HEK293T (cell line): ENCODE data around the gene APBB2.

Experiments
- ARNT ChIP-seq: fragments of 450-650 bp; IDR thresholded peaks from 2 replicates; pipeline ENCODE4 v1.6.1; 2017; ENCODE audit warnings: mild to moderate bottlenecking
- BHLHE40 ChIP-seq: fragments of 450-650 bp; IDR thresholded peaks from 2 replicates; pipeline ENCODE4 v1.6.1; 2016; ENCODE audit warnings: mild to moderate bottlenecking, moderate library complexity, borderline replicate concordance
- CTBP1 ChIP-seq: fragments of 450-650 bp; IDR thresholded peaks from 2 replicates; pipeline ENCODE4 v1.6.1; 2016; ENCODE audit warnings: borderline replicate concordance
- ELF4 ChIP-seq: fragments of 450-650 bp; IDR thresholded peaks from 2 replicates; pipeline ENCODE4 v1.6.1; 2017; ENCODE audit warnings: antibody characterized with exemption
- FOXA1 ChIP-seq: fragments of 450-650 bp; IDR thresholded peaks from 2 replicates; pipeline ENCODE4 v1.6.1; 2016; ENCODE audit warnings: mild to moderate bottlenecking
- FOXK2 ChIP-seq: fragments of 450-650 bp; IDR thresholded peaks from 2 replicates; pipeline ENCODE4 v1.6.1; 2016; ENCODE audit warnings: mild to moderate bottlenecking
- FOXM1 ChIP-seq: fragments of 450-650 bp; IDR thresholded peaks from 2 replicates; pipeline ENCODE4 v1.6.1; 2017; ENCODE audit warnings: mild to moderate bottlenecking, borderline replicate concordance
- LEF1 ChIP-seq: fragments of 450-650 bp; IDR thresholded peaks from 2 replicates; pipeline ENCODE4 v1.6.1; 2017; ENCODE audit warnings: mild to moderate bottlenecking, borderline replicate concordance
- NFRKB ChIP-seq: fragments of 450-650 bp; IDR thresholded peaks from 2 replicates; pipeline ENCODE4 v1.6.1; 2016; ENCODE audit warnings: mild to moderate bottlenecking, moderate library complexity
- PKNOX1 ChIP-seq: fragments of 450-650 bp; IDR thresholded peaks from 2 replicates; pipeline ENCODE4 v1.6.1; 2016
- SP1 ChIP-seq: fragments of 450-650 bp; IDR thresholded peaks from 2 replicates; pipeline ENCODE4 v1.6.1; 2017
- SUZ12 ChIP-seq: fragments of 450-650 bp; IDR thresholded peaks from 2 replicates; pipeline ENCODE4 v1.6.1; 2016; ENCODE audit warnings: mild to moderate bottlenecking
- TARDBP ChIP-seq: fragments of 450-650 bp; IDR thresholded peaks from 2 replicates; pipeline ENCODE4 v1.6.1; 2016
- ZNF384 ChIP-seq: fragments of 450-650 bp; IDR thresholded peaks from 2 replicates; pipeline ENCODE4 v1.6.1; 2016

GRCh38 chr4:40812386-40812785 is 402.0 kb downstream of the APBB2 start:
- TF ChIP-seq ZNF384, result no peak
- TF ChIP-seq BHLHE40, result no peak
- no peak for TF ChIP-seq SP1
- no peak for TF ChIP-seq PKNOX1
- no peak for TF ChIP-seq FOXK2
- TF ChIP-seq NFRKB, result no peak
- no peak for TF ChIP-seq TARDBP
- no peak for TF ChIP-seq CTBP1
- TF ChIP-seq ARNT, result no peak
- TF ChIP-seq LEF1, result no peak
- TF ChIP-seq FOXA1, result no peak
- no peak for TF ChIP-seq ELF4
- no peak for TF ChIP-seq SUZ12
- TF ChIP-seq FOXM1, result no peak
